Globus pallidus (tissue), 1 donor: Measurements from ENCODE around the gene LMNB1.

ENCODE experiments used
- DNase-seq: peaks from one replicate; pipeline ENCODE4 v3.0.0-alpha.2; 2015; ENCODE audit warnings: low spot score

Gene LMNB1

GRCh38 chr5:126855266-126855665 is 78.3 kb downstream of the LMNB1 start:
- DNase-seq: no peak

- no peak for DNase-seq
Measured at GRCh38 chr5:126857472-126858410, 80.8 kb downstream of the LMNB1 start.

DNA sequence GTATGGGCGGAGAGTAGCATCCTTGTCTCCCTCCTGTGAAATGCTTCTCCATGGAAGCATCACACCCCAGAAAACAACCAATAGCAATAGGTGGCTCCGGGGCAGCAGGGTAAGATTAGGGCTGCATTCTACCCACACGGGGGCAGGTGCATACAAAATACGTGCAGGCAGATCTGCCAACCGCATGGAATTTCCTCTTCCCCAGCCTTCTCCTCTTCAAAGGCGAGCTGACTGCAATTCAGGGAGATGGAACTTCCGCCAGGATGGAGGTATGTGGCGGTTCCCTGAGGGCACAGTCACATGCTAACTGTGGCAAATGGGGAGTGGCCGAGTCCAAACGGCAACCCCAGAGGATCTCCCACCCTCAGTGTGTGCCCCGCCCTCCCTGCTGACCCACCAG is 81.5 kb downstream of the LMNB1 start:
- no peak for DNase-seq

DNA sequence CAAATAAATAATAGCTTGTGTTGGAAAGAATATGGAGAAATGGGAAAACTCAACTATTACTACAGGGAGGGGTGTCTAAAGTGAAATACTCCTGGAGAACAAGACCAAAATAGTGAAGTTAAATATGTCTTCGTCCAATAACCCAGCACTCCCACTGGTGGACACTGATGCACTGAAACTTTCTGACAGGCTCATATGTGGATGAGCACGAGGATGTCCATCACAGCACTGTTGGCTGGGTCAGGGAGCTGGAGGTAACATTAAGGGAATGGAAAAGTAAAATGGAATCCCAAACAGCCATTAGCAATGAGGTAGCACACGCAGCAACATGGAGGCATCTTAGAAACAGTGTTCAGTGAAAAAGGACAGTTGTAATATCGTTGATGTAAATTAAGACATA is 86.5 kb downstream of the LMNB1 start:
- no peak for DNase-seq

DNA sequence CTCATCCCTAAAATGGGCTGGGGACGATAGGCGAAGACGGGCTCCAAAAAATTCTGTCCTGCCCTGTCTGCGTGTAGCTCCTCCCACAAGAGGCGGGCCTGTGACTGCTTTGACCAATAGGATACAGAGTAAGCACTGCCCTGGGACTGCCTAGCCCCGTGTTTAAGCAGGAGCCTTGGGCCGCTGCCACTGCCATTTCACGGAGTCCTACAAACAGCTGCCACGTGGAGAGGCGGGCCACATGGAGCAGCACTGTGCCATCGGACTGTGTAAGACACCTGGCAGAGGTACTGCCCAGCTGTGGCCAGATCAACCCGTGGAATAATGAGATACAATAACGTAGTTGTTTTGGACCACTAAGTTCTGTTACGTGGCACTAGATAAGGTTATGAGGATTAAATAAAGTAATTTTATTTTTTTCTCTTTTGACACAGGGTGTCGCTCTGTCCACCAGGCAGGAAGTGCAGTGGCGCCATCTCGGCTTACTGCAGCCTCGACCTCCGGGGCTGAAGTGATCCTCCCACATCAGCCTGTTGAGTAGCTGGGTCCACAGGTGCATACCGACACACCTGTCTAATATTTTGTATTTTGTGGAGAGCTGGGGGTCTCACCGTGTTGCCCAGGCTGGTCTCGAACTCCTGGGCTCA is 87.2 kb downstream of the LMNB1 start:
- no peak for DNase-seq

- DNase-seq: no peak
Measured at GRCh38 chr5:126865299-126865698, 88.4 kb downstream of the LMNB1 start.

DNA sequence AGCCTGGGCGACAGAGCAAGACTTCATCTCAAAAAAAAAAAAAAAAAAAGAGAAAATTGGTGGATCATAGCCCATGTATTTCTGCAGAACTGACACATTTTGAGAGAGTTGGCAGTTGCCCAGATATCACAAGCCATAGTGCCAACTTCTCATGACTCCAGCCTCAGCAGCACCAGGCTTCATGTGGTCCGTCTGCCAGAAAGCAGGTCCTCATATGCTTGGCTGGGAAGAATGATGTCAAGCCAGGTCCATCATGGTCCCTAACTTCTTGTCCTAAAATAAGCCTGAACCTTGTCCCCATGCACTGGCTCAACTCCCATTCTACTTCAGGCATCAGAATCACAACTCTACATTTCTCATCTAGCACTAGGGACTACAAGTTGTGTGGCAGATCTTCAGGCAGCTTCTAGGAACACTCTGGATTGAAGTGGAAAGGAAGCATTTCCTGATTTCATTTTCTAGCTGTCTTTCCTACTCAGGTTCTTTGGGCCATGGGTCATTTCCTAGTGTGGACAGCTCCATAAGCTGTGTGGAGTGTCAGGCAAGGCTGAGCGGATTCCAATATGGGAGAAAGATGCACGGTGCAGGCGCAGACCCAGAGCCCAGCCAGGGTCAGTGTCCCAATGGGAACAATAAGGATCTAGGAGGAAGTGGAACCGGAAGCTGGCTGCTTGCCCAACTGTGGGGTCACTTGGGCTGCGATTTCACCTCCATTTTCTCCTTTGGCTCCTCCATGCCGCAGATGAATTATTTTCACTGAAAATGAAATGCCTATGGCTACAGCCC is 90.1 kb downstream of the LMNB1 start:
- DNase-seq: no peak

DNA sequence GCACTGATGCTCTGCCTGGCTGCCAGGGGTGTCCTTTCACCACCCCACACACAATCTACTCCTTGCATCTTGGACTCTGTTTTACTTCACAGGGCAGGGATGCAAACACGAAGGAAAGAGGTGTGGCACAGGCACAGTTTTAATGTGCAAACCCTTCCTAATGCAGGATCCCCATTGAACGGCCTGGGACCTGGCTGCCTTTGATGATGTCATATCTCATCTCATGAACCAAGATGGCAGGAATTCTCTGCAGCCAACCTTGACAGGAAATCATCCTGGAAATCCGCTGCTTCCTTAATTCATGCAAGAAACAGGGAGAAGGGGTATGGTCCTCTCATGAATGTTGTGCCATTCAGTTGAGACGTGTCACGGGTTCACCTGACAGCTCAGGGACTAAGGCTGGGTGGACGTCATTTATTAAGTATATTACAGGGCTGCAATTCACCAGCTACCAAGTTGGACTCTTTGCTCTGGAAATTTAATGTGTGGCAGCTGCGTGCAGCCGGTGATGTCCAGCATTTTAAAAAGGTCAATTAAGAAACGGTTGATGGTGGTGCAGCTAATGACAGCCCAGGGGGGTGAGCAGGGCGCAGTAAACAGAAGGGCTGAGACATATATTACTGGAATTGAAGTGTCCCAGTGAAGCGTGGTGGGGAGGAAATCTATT is 91.5 kb downstream of the LMNB1 start:
- DNase-seq: no peak

DNA sequence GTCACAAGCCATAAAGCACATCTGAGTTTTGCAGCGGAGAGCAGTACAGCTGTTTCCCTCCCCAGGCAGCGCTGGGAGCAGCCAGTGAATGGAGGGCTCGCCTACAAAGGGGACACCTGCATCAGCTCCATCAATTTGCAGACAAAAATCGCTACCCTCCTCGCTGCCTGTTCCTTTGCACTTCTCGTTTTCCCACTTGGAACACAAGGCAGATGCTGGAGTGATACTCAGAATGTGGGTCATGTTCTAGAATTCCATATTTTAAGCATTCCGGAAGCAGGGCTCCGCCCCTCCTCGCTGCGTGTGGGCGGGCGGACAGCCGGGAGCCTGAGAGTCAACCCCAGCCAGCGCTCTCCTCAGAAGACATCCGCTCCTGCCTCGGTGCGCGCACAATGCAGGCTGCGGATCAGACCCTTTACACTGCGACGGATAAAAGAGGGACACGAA is 92.1 kb downstream of the LMNB1 start:
- no peak for DNase-seq

GRCh38 chr5:126871441-126871840 is 94.5 kb downstream of the LMNB1 start:
- no peak for DNase-seq

DNA sequence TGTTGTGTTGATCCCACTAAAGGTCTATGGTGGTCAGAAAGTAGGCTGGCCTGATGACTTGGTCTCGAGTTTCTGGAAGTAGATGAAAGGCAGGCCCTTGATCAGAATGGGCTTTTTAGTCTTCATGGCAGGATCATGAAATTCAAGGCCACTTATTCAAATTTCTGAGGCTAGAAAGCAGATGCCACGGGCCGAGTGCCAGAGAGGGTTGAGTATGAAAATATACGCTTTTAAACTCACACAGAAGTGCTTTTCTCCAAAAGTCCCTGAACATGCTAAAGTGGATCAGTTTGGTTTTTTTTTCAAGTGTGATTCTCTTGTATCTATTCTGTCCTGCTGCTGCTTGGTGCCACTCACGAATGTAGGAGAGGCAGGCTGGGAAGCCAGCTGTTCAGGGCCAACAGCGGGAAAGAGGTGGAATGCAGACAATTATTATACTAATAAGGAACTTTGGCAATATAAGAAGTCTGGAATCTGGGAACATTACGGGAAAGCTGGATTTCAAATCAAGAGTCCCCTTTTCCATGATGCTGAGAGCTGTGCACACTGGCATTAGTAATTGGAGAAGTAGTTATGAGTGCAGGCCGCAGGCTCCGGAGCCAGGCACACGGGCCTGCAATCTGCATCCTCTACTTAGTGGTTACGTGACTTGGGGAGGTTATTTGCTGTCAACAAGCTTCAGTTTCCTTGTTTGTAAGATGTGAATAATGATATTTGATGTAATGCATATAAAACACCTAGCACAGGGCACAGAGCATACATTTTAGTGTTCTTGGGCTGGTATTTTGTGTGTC is 95.8 kb downstream of the LMNB1 start:
- DNase-seq: no peak

GRCh38 chr5:126875303-126875785 is 98.4 kb downstream of the LMNB1 start:
- no peak for DNase-seq

- no peak for DNase-seq
Measured at GRCh38 chr5:126877602-126878001, 100.7 kb downstream of the LMNB1 start.

DNA sequence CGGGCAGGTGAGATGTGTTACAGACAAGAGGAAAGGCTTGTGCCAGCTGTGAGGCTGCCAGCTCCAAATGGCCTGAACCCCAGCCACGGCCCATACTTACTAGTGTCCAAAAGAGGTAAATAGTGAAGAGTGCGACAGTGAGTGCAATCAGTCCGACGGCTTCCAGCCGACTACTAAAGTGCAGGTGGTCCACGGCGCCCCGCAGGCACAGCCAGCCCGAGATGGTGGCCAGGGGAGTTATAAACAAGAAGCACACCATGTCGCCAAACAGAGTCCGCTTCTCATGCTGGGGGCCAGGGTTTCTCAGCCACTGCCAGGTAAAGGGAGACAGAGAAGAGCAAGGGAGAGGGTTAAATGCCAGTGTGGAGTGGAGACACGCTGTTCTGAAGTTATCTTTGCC is 101.1 kb downstream of the LMNB1 start:
- DNase-seq: no peak

DNA sequence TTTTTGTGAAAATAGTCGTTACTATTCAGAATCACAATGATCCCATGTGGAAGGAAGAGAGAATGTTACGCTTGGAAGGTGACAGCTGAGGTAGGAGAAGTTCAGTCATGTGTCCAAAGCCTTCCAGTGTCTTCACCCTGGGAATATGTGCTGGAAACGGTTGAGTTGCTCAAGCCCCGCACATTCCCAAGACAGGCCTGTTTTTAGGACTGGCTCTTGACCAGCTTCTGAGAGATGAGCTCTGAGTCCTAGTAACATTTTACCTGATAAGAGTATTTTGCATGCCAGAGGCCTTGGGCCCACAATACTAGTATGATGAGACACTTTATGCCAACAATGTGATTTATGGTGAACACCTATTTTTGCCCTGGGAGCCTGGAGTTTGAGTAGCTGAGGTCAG is 101.7 kb downstream of the LMNB1 start:
- DNase-seq: no peak

- no peak for DNase-seq
Measured at GRCh38 chr5:126881821-126882600, 105.1 kb downstream of the LMNB1 start.

DNA sequence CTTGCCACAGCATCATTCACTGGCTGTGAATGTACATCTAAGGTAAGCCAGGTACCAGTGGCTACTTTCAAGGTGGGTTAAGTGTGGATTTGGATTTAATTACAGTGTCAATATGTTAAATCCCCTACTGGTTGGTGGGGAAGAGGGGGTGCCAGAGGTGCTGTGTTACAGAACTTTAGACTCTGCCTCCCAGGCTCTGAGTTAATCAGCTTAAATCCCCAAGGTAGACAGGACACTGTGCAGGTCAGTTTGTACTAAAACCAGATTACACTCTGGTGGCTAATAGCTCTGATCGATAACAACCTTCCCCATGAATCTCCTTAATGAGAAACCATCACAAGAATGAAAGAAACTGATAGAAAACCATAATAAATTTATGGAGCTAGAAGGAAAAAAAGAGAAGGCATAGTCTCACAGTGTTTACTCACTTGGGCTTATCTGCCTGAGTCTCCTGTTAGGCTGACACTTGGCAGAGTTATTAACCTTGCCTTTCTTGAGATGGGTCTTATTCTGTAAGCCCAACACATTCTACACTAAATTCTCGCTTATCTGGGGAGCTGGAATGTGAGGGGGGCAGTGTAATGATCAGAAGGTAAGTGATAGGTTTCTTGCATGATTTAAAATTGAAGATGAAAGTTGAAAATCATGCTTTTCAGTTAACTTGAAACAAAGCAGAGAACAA is 106.8 kb downstream of the LMNB1 start:
- no peak for DNase-seq

- no peak for DNase-seq
Measured at GRCh38 chr5:126884269-126884819, 107.4 kb downstream of the LMNB1 start.
